A549 (cell line): ENCODE results near the gene BCAS3. TPM values are rescaled to one million over a fixed set of nuclear protein-coding genes. Genes with fewer than 3 reads are reported as not detected.

ENCODE experiments used
- ATAC-seq, 2 experiments: fragments of 200-7000 bp in 1 of 2; fragments of >200 bp in 1 of 2; cut with Nextera tagmentation in 1 of 2; cut with Tn5 transposase in 1 of 2; 3 replicates each; pipeline versions ENCODE4 v1.8.0 to v1.9.1; 2018 to 2020; ENCODE audit warnings: mild to moderate bottlenecking in 1 of 2, moderate library complexity in 1 of 2
- CTCF ChIA-PET: fragments of 300-600 bp; sonication (Branson Sonifier 250); formaldehyde crosslinking; extraction: SDS; loops from one replicate; lab custom pipeline; 2021; ENCODE audit warnings: antibody characterized with exemption, inconsistent platforms; lab: Yijun Ruan, JAX
- POLR2A ChIA-PET: fragments of 350-600 bp; formaldehyde crosslinking; extraction: SDS; loops from one replicate; lab custom pipeline; 2021; ENCODE audit warnings: antibody characterized with exemption, inconsistent platforms; lab: Yijun Ruan, JAX
- DNase-seq, 2 experiments: peaks; one replicate each; pipeline versions ENCODE4 v3.0.0 to v3.0.0-alpha.2; 2011 to 2016; ENCODE audit warnings: low read depth in 1 of 2, low spot score in 1 of 2
- FAIRE-seq: peaks from 2 replicates; lab custom pipeline; 2011; peaks lifted over from hg19 to GRCh38; lab: Jason Lieb, UNC
- H3K27ac ChIP-seq, 2 experiments: fragments of >200 bp; sonication (Bioruptor Twin); formaldehyde crosslinking; 3 replicates each; pipeline ENCODE4 v1.5.1; 2016 to 2017
- H3K4me1 ChIP-seq: fragments of >200 bp; sonication (Bioruptor Twin); formaldehyde crosslinking; 3 replicates; pipeline ENCODE4 v1.6.1; 2016
- H3K4me2 ChIP-seq: fragments of >200 bp; sonication (Bioruptor Twin); formaldehyde crosslinking; 3 replicates; pipeline ENCODE4 v1.6.1; 2016
- H3K4me3 ChIP-seq: fragments of >200 bp; sonication (Bioruptor Twin); formaldehyde crosslinking; 3 replicates; pipeline ENCODE4 v1.5.1; 2016
- H3K9me3 ChIP-seq: fragments of >200 bp; sonication (Bioruptor Twin); formaldehyde crosslinking; 3 replicates; pipeline ENCODE4 v1.6.1; 2016
- ATOH8 ChIP-seq: fragments of 250-450 bp; sonication (Bioruptor Pico); IDR thresholded peaks from 2 replicates; pipeline ENCODE4 v1.5.0; 2020; ENCODE audit warnings: low read depth, mild to moderate bottlenecking, moderate library complexity
- BHLHE40 ChIP-seq: IDR thresholded peaks from 2 replicates; pipeline ENCODE4 v1.6.1; 2012; ENCODE audit warnings: low read depth, low read length, inconsistent platforms
- CBX2 ChIP-seq: fragments of 200-600 bp; sonication (generic); IDR thresholded peaks from 2 replicates; pipeline ENCODE4 v1.6.1; 2016; ENCODE audit warnings: low read depth, mild to moderate bottlenecking, borderline replicate concordance
- CTCF ChIP-seq: fragments of >200 bp; sonication (Bioruptor Twin); formaldehyde crosslinking; IDR thresholded peaks from 3 replicates; pipeline ENCODE4 v1.5.1; 2016
- EHF ChIP-seq: fragments of 250-450 bp; sonication (Bioruptor Pico); IDR thresholded peaks from 2 replicates; pipeline ENCODE4 v1.5.0; 2020; ENCODE audit warnings: mild to moderate bottlenecking
- FOXS1 ChIP-seq: fragments of 250-450 bp; sonication (Bioruptor Pico); IDR thresholded peaks from 2 replicates; pipeline ENCODE4 v1.5.0; 2020; ENCODE audit warnings: mild to moderate bottlenecking, moderate library complexity
- GATA3 ChIP-seq: IDR thresholded peaks from 2 replicates; pipeline ENCODE4 v1.6.1; 2012; ENCODE audit warnings: borderline replicate concordance
- HMGXB4 ChIP-seq: fragments of 250-450 bp; sonication (Bioruptor Pico); IDR thresholded peaks from 2 replicates; pipeline ENCODE4 v1.5.0; 2021; ENCODE audit warnings: mild to moderate bottlenecking, moderate library complexity, borderline replicate concordance
- HOXB5 ChIP-seq: fragments of 250-450 bp; sonication (Bioruptor Pico); IDR thresholded peaks from 2 replicates; pipeline ENCODE4 v1.5.0; 2020; ENCODE audit warnings: mild to moderate bottlenecking, moderate library complexity
- MAFK ChIP-seq: fragments of 450-650 bp; IDR thresholded peaks from 2 replicates; pipeline ENCODE4 v1.6.1; 2014; ENCODE audit not compliant: partially characterized antibody
- MYC ChIP-seq: IDR thresholded peaks from 2 replicates; pipeline ENCODE4 v1.6.1; 2012; ENCODE audit warnings: mild to moderate bottlenecking, inconsistent platforms, low read length, improper control_type of control experiment, borderline replicate concordance
- NFE2L2 ChIP-seq: fragments of 150-350 bp; conservative IDR thresholded peaks from 2 replicates; pipeline ENCODE4 v1.6.1; 2014; ENCODE audit warnings: low read length
- RNF2 ChIP-seq: fragments of 200-600 bp; sonication (generic); IDR thresholded peaks from 2 replicates; pipeline ENCODE4 v1.6.1; 2016; ENCODE audit warnings: low read depth, mild to moderate bottlenecking, antibody characterized with exemption, moderate library complexity, borderline replicate concordance
- TFCP2L1 ChIP-seq: fragments of 250-450 bp; sonication (Bioruptor Pico); IDR thresholded peaks from 2 replicates; pipeline ENCODE4 v1.5.0; 2021; ENCODE audit warnings: mild to moderate bottlenecking
- USF2 ChIP-seq: fragments of 450-650 bp; IDR thresholded peaks from 2 replicates; pipeline ENCODE4 v1.6.1; 2014; ENCODE audit warnings: antibody characterized with exemption
- ZC3H11A ChIP-seq: fragments of 450-650 bp; IDR thresholded peaks from 2 replicates; pipeline ENCODE4 v1.6.1; 2014; ENCODE audit warnings: antibody characterized with exemption, mild to moderate bottlenecking
- ZFP36 ChIP-seq: fragments of 450-650 bp; IDR thresholded peaks from 2 replicates; pipeline ENCODE4 v1.6.1; 2014; ENCODE audit warnings: borderline replicate concordance; ENCODE audit not compliant: partially characterized antibody
- ZSCAN20 ChIP-seq: fragments of 250-450 bp; sonication (Bioruptor Pico); IDR thresholded peaks from 2 replicates; pipeline ENCODE4 v1.8.0; 2022; ENCODE audit warnings: mild to moderate bottlenecking, moderate library complexity
- WGBS: methylation state at CpG from one replicate; pipeline ENCODE4 v1.1.6; 2017; ENCODE audit errors: missing lambda C conversion rate; 5-methylcytosine and 5-hydroxymethylcytosine counted together
- polyA plus RNA-seq, 4 experiments: library from polyadenylated mRNA; depleted of rRNA in 3 of 4; stranded (reverse); fragments of >200 nt; fragmentation: RNase III in 1 of 4; extraction: RNeasy Plus Mini Kit Qiagen cat#74134 plus additional on column Dnase treatment in 1 of 4; gene quantifications; 2 replicates in 3 of 4; 3 replicates in 1 of 4; pipeline ENCODE4 v1.2.3, GENCODE V29; 2011 to 2017
- TF ChIP-seq, protein P1 (sequence below): IDR thresholded peaks from 2 replicates; pipeline ENCODE4 v1.6.1; 2012

BCAS3 gene
- polyA plus RNA-seq, 2 of the 4 experiments (the other 2 are of a cell fraction), result 14.7 to 43.4 TPM

DNA sequence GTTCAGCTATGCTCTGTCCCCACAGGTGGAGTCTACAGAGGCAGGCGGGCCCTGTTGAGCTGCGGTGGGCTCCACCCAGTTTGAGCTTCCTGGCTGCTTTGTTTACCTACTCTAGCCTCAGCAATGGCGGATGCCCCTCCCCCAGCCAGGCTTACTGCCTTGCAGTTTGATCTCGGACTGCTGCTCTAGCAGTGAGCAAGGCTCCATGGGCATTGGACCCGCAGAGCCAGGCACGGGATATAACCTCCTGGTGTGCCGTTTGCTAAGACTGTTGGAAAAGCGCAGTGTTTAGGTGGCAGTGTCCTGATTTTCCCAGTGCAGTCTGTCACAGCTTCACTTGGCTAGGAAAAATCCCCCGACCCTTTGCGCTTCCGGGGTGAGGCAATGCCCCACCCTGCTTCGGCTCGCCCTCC lies 89.1 kb downstream of the BCAS3 start:
- TF ChIP-seq CBX2 (no peak), RNF2 (no peak), ATOH8 (CRISPR knock-in tag) (no peak), USF2 (no peak), CTCF (no peak), ZSCAN20 (CRISPR knock-in tag) (no peak), MYC (no peak), NFE2L2 (no peak), MAFK (no peak), ZFP36 (no peak), FOXS1 (CRISPR knock-in tag) (no peak), EHF (CRISPR knock-in tag) (no peak), HMGXB4 (CRISPR knock-in tag) (no peak)
- TF ChIP-seq, protein P1, sequence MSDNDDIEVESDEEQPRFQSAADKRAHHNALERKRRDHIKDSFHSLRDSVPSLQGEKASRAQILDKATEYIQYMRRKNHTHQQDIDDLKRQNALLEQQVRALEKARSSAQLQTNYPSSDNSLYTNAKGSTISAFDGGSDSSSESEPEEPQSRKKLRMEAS, result no peak
- FAIRE-seq, result no peak
- Histone ChIP-seq H3K4me3 (no peak overlapping the region), H3K9me3 (no peaks in the 10 kb centered on the region), H3K4me2 (no peak overlapping the region), H3K27ac (no peak overlapping the region), H3K4me1 (no peaks in the 10 kb centered on the region)
- no peak for DNase-seq
- 81% methylated on average over 13 of the region's 13 CpGs for WGBS
- CTCF ChIA-PET, result interaction anchor here (0.6 to 1.4 kb wide), 3 partner anchors 20 to 1932 kb away, joined by 3 read pairs; no protein-coding TSS in a partner anchor
- ATAC-seq, result no peak
- POLR2A ChIA-PET, result no interaction called here

DNA sequence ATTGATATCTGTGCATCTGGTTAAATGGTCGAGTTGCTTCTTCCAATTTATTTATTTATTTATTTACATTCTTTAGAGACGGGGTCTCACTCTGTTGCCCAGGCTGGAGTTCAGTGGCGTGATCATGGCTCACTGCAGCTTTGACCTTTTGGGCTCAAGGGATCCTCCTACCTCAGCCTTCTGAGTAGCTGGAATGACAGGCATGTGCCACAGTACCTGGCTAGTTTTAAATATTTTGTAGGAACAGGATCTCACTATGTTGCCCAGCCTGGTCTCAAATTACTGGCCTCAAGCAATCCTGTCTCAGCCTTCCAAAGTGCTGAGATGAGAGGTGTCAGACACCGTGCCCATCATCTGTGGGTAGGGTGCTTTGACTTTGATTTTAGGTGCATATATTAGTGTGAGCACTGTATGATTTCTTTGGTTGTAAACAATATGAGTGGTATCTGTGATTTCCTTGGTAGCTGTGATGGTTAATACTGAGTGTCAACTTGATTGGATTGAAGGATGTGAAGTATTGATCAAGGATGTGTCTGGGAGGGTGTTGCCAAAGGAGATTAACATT lies 90.2 kb downstream of the BCAS3 start:
- Histone ChIP-seq H3K9me3 (no peaks in the 10 kb centered on the region), H3K4me3 (no peak overlapping the region), H3K4me1 (no peaks in the 10 kb centered on the region), H3K4me2 (no peak overlapping the region), H3K27ac (no peak overlapping the region)
- POLR2A ChIA-PET, result no interaction called here
- CTCF ChIA-PET, result interaction anchor here (0.6 to 1.4 kb wide), 4 partner anchors 19 to 777 kb away, joined by 3 to 4 read pairs (median 4); no protein-coding TSS in a partner anchor
- ATAC-seq, result no peak
- TF ChIP-seq ZC3H11A (no peak), GATA3 (no peak), EHF (CRISPR knock-in tag) (no peak)
- whole genome bisulfite sequencing, result 78% methylated on average over 4 of the region's 4 CpGs
- FAIRE-seq, result no peak
- DNase-seq, result no peak

GRCh38 chr17:60769327-60769726 lies 91.7 kb downstream of the BCAS3 start:
- ChIA-PET CTCF (interaction anchor here (0.6 to 2.2 kb wide), 2 partner anchors 49 to 84 kb away, joined by 3 to 6 read pairs; no protein-coding TSS in a partner anchor), POLR2A (no interaction called here)
- no peak overlapping the region for H3K4me3 ChIP-seq
- TF ChIP-seq, protein P1, result no peak
- no peak for TF ChIP-seq TFCP2L1
- no peak for TF ChIP-seq BHLHE40
- TF ChIP-seq HOXB5 (CRISPR knock-in tag), result no peak
- no peak for TF ChIP-seq CTCF
- 97% methylated on average over 2 of the region's 3 CpGs for WGBS
- H3K27ac ChIP-seq, result no peak overlapping the region
- H3K9me3 ChIP-seq, result no peaks in the 10 kb centered on the region
- DNase-seq (no peak), FAIRE-seq (no peak), ATAC-seq (no peak)
- no peak overlapping the region for H3K4me2 ChIP-seq
- no peaks in the 10 kb centered on the region for H3K4me1 ChIP-seq
